ENCODE measurements around the gene HOXD4.

DNA sequence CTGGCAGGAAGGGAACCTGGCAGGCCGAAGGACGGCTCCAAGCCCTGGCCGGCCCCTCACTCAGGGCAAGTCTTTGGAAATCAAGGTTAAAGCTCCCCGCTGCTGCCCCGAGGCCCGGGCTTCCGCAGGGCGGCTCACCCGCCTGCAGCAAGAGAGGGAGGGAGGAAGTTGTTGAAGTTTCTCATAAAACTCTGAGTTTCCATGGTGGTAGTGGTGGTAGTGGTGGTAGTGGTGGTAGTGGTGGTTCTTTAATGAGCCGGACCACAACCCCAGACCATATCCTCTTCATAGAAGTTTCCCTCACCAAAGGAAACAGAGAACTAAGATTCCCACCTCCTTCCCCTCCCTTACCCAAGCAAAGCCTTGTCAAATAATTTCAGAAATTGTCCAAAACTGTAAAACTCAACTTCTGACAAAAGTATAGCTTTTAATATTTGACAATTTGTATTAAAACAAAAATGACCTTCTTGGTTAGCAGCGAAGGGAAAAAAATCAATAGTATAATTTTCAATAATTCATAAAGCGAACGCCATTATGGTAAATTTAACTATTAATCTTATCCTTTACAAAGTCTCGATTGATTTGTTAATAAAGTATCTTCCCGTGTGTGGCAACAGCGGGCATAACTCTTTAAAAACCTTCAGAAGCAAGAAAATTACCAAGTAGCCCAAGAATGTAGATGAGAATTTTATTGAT lies 36.3 kb upstream of the HOXD4 start:
- TF ChIP-seq, protein P1, sequence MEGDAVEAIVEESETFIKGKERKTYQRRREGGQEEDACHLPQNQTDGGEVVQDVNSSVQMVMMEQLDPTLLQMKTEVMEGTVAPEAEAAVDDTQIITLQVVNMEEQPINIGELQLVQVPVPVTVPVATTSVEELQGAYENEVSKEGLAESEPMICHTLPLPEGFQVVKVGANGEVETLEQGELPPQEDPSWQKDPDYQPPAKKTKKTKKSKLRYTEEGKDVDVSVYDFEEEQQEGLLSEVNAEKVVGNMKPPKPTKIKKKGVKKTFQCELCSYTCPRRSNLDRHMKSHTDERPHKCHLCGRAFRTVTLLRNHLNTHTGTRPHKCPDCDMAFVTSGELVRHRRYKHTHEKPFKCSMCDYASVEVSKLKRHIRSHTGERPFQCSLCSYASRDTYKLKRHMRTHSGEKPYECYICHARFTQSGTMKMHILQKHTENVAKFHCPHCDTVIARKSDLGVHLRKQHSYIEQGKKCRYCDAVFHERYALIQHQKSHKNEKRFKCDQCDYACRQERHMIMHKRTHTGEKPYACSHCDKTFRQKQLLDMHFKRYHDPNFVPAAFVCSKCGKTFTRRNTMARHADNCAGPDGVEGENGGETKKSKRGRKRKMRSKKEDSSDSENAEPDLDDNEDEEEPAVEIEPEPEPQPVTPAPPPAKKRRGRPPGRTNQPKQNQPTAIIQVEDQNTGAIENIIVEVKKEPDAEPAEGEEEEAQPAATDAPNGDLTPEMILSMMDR (IDR thresholded peaks at IDR 0.05 in 2 of 3, conservative IDR thresholded peaks at IDR 0.05 in 1 of 3; ENCODE audit: borderline replicate concordance in 1 of 3, insufficient read depth in 1 of 3, low read depth in 2 of 3, low read length in 2 of 3) = no peak
- TF ChIP-seq, protein P2, sequence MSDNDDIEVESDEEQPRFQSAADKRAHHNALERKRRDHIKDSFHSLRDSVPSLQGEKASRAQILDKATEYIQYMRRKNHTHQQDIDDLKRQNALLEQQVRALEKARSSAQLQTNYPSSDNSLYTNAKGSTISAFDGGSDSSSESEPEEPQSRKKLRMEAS (IDR thresholded peaks at IDR 0.05) = no peak
- TF ChIP-seq POLR2AphosphoS5 (IDR thresholded peaks at IDR 0.05; ENCODE audit: low read depth, low read length) = no peak
- TF ChIP-seq POLR2A (IDR thresholded peaks at IDR 0.05; ENCODE audit: borderline replicate concordance, extremely low read depth, insufficient read depth, insufficient read length) = no peak
- TF ChIP-seq EZH2 (IDR thresholded peaks at IDR 0.05) = no peak
- TF ChIP-seq, protein P3, sequence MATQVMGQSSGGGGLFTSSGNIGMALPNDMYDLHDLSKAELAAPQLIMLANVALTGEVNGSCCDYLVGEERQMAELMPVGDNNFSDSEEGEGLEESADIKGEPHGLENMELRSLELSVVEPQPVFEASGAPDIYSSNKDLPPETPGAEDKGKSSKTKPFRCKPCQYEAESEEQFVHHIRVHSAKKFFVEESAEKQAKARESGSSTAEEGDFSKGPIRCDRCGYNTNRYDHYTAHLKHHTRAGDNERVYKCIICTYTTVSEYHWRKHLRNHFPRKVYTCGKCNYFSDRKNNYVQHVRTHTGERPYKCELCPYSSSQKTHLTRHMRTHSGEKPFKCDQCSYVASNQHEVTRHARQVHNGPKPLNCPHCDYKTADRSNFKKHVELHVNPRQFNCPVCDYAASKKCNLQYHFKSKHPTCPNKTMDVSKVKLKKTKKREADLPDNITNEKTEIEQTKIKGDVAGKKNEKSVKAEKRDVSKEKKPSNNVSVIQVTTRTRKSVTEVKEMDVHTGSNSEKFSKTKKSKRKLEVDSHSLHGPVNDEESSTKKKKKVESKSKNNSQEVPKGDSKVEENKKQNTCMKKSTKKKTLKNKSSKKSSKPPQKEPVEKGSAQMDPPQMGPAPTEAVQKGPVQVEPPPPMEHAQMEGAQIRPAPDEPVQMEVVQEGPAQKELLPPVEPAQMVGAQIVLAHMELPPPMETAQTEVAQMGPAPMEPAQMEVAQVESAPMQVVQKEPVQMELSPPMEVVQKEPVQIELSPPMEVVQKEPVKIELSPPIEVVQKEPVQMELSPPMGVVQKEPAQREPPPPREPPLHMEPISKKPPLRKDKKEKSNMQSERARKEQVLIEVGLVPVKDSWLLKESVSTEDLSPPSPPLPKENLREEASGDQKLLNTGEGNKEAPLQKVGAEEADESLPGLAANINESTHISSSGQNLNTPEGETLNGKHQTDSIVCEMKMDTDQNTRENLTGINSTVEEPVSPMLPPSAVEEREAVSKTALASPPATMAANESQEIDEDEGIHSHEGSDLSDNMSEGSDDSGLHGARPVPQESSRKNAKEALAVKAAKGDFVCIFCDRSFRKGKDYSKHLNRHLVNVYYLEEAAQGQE (IDR thresholded peaks at IDR 0.05; ENCODE audit: low read depth) = no peak
- no peak for TF ChIP-seq CEBPB (IDR thresholded peaks at IDR 0.05; ENCODE audit: low read depth)
- no peak for TF ChIP-seq ZNF274 (IDR thresholded peaks at IDR 0.05; ENCODE audit: low read depth, low read length)
- TF ChIP-seq SP1 (IDR thresholded peaks at IDR 0.05; ENCODE audit: low read depth) = no peak
- TF ChIP-seq EGR1 (IDR thresholded peaks at IDR 0.05; ENCODE audit: low read depth) = no peak
- TF ChIP-seq, protein P4, sequence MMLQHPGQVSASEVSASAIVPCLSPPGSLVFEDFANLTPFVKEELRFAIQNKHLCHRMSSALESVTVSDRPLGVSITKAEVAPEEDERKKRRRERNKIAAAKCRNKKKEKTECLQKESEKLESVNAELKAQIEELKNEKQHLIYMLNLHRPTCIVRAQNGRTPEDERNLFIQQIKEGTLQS (IDR thresholded peaks at IDR 0.05) = no peak
- no peak for TF ChIP-seq RAD21 (IDR thresholded peaks at IDR 0.05; ENCODE audit: low read depth)
- TF ChIP-seq EZH2phosphoT487 (IDR thresholded peaks at IDR 0.05; ENCODE audit: borderline replicate concordance) = no peak
